GM18861 (cell line): ENCODE measurements around the gene ZPR1.
A peak's percentile ranks its signal among the peaks of the same experiment; 100 is the strongest.
"Not testable (repeated sequence)": the region's sequence is repeated elsewhere in the genome, so short reads cannot be mapped to it uniquely, and the experiment has no call there.

Source experiments
- ATAC-seq: cut with Tn5 transposase; IDR thresholded peaks from one replicate; pipeline ENCODE4 v1.9.1; 2021; ENCODE audit not compliant: unreplicated experiment

Gene ZPR1

GRCh38 chr11:116787786-116788486 lies at the start of gene ZPR1:
ZPR1 (minus strand) TSS chr11:116788023; CDS start chr11:116787990, 33 bp downstream.
- ATAC-seq: peak; percentile 66

DNA sequence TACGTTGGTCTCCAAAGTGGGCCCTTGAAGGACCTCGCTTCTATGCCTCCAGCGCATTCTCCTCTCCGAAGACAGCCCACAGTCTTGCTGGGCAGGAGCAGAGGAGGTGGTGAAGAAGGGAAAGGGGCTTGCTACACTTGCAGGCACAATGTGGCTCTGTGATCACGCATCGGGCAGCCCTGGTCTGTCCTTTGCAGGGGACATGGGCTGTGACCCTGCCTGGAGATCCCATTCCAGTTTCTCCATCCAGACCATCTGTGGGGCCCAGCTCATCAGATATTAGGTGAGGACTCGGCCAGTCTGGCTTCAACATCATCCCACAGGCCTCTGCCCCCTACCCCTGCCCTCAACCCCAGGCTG lies 48.8 kb upstream of the ZPR1 start:
- ATAC-seq: no peak

DNA sequence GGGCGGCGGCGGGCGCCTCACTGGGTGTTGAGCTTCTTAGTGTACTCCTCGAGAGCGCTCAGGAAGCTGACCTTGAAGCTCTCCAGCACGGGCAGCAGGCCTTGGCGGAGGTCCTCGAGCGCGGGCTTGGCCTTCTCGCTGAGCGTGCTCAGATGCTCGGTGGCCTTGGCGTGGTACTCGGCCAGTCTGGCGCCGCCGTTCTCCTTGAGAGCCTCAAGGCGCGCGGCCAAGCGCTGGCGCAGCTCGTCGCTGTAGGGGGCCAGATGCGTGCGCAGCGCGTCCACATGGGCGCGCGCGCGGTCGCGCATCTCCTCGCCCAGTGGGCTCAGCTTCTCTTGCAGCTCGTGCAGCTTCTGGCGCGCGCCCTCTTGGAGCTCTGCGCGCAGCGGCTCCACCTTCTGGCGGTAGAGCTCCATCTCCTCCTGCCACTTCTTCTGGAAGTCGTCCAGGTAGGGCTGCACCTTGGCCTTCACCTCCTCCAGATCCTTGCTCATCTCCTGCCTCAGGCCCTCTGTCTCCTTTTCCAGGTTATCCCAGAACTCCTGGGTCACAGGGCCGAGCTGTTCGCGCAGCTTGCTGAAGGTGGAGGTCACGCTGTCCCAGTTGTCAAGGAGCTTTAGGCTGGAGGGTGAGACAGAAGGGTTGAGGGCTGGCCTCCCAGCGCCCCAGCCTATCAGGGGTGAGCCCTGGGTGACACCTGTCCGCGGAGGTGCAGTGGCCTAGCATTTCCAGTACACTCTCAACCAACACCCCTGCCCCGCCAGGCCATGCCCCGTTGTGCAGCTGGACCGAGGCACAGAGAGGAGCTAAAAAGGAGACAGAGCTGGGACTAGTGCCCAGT lies 48.2 kb upstream of the ZPR1 start:
- peak; percentile 80 for ATAC-seq

- no peak for ATAC-seq
Observed at GRCh38 chr11:116835042-116835772, 47.4 kb upstream of the ZPR1 start.

DNA sequence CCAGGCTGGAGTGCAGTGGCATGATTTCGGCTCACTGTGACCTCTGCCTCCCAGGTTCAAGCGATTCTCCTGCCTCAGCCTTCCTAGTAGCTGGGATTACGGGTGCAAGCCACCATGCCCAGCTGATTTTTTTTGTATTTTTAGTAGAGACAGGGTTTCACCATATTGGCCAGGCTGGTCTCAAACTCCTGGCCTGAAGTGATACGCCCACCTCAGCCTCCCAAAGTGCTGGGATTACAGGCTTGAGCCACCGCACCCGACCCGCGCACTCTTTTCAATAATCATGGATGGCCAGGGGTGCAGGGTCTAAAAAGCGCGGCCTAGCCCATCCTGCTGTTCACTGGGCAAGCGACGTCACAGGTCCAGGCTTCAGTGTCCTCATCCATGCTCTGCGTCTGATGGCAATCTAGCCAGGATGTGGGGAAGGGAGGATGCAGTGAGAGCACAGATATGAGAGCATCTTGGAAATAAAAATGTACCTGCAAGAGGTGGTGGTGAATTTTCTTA lies 46.8 kb upstream of the ZPR1 start:
- not testable (repeated sequence) for ATAC-seq

GRCh38 chr11:116833816-116834534 lies 46.2 kb upstream of the ZPR1 start:
- no peak for ATAC-seq

DNA sequence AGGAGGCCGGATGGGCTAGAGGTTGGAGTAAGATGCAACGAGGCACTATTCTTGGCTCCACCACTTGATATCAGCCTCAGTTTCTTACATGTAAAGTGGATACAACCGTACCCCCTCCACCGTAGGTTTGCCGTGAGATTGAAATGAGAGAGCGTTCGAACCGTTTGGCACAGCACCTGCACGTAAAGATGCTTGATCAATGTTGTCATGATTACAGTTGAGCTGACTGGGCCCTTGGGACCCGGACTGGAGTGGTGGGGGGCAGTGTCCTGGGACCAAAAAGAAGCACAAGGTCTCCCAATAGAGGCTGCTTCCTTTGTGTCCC lies 45.6 kb upstream of the ZPR1 start:
- ATAC-seq: no peak

GRCh38 chr11:116832350-116833290 lies 44.8 kb upstream of the ZPR1 start:
- ATAC-seq: no peak

DNA sequence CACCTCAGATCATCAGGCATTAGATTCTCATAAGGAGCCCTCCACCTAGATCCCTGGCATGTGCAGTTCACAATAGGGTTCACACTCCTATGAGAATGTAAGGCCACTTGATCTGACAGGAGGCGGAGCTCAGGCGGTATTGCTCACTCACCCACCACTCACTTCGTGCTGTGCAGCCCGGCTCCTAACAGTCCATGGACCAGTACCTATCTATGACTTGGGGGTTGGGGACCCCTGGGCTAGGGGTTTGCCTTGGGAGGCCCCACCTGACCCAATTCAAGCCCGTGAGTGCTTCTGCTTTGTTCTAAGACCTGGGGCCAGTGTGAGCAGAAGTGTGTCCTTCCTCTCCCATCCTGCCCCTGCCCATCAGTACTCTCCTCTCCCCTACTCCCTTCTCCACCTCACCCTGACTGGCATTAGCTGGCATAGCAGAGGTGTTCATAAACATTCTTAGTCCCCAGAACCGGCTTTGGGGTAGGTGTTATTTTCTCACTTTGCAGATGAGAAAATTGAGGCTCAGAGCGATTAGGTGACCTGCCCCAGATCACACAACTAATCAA lies 44.0 kb upstream of the ZPR1 start:
- ATAC-seq: no peak

DNA sequence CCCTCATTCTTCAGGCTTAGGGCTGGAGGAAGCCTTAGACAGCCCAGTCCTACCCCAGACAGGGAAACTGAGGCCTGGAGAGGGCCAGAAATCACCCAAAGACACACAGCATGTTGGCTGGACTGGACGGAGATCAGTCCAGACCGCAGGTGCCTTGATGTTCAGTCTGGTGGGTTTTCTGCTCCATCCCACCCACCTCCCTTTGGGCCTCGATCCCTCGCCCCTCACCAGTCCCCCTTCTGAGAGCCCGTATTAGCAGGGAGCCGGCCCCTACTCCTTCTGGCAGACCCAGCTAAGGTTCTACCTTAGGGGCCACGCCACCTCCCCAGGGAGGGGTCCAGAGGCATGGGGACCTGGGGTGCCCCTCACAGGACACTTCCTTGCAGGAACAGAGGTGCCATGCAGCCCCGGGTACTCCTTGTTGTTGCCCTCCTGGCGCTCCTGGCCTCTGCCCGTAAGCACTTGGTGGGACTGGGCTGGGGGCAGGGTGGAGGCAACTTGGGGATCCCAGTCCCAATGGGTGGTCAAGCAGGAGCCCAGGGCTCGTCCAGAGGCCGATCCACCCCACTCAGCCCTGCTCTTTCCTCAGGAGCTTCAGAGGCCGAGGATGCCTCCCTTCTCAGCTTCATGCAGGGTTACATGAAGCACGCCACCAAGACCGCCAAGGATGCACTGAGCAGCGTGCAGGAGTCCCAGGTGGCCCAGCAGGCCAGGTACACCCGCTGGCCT lies 42.5 kb upstream of the ZPR1 start:
- ATAC-seq: no peak

DNA sequence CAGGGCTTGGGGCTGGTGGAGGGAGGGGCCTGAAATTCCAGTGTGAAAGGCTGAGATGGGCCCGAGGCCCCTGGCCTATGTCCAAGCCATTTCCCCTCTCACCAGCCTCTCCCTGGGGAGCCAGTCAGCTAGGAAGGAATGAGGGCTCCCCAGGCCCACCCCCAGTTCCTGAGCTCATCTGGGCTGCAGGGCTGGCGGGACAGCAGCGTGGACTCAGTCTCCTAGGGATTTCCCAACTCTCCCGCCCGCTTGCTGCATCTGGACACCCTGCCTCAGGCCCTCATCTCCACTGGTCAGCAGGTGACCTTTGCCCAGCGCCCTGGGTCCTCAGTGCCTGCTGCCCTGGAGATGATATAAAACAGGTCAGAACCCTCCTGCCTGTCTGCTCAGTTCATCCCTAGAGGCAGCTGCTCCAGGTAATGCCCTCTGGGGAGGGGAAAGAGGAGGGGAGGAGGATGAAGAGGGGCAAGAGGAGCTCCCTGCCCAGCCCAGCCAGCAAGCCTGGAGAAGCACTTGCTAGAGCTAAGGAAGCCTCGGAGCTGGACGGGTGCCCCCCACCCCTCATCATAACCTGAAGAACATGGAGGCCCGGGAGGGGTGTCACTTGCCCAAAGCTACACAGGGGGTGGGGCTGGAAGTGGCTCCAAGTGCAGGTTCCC lies 41.8 kb upstream of the ZPR1 start, which contains the start of gene APOC3:
Gene APOC3 (plus strand): TSS at position 383 of the 659 bp plus-strand sequence. CDS start 676 bp downstream, outside the sequence.
- no peak for ATAC-seq

DNA sequence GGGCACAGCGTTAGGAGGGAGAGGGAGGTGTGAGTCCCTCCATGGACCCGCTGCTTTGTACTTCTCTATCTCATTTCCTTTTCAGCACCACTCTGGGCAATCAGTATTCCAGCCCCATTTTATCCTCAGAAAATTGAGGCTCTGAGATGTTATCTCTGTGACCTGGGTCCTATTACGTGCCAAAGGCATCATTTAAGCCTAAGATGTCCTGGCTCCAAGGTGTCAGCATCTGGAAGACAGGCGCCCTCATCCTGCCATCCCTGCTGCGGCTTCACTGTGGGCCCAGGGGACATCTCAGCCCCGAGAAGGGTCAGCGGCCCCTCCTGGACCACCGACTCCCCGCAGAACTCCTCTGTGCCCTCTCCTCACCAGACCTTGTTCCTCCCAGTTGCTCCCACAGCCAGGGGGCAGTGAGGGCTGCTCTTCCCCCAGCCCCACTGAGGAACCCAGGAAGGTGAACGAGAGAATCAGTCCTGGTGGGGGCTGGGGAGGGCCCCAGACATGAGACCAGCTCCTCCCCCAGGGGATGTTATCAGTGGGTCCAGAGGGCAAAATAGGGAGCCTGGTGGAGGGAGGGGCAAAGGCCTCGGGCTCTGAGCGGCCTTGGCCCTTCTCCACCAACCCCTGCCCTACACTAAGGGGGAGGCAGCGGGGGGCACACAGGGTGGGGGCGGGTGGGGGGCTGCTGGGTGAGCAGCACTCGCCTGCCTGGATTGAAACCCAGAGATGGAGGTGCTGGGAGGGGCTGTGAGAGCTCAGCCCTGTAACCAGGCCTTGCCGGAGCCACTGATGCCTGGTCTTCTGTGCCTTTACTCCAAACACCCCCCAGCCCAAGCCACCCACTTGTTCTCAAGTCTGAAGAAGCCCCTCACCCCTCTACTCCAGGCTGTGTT lies 41.1 kb upstream of the ZPR1 start:
- no peak for ATAC-seq

- ATAC-seq: no peak
Observed at GRCh38 chr11:116827461-116827860, 39.6 kb upstream of the ZPR1 start.

DNA sequence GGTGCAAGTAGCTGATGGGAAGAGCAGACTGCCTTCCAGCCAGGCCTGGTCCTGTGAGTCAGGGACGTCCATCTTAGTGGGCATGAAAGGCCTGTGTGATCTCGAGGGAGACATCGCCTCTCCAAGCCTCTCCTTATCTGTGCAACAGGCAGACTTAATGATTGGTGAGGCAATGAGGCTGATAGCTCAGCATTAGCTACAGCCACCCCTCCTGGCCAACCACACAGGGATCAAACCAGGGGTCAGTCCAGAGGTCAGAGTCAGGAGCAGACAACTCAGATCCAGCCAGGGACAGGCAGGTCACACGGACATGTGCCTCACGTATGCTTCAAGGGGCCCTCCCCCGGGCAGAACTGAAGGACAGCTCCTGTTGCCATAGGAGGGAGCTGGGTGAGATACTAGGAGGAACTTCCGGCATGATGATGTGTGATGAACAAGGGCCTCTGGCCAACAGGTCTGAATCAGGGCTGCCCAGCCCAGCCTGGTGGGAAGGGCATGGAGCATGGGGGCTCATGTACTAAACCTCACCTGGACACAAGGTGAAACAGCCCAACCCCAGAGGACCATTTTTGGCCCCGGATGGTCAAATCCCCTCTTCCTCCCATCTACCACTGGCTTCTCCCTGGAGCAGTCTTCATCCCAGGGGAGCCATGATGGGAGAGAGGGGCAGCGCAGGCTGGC lies 39.1 kb upstream of the ZPR1 start:
- ATAC-seq: no peak

DNA sequence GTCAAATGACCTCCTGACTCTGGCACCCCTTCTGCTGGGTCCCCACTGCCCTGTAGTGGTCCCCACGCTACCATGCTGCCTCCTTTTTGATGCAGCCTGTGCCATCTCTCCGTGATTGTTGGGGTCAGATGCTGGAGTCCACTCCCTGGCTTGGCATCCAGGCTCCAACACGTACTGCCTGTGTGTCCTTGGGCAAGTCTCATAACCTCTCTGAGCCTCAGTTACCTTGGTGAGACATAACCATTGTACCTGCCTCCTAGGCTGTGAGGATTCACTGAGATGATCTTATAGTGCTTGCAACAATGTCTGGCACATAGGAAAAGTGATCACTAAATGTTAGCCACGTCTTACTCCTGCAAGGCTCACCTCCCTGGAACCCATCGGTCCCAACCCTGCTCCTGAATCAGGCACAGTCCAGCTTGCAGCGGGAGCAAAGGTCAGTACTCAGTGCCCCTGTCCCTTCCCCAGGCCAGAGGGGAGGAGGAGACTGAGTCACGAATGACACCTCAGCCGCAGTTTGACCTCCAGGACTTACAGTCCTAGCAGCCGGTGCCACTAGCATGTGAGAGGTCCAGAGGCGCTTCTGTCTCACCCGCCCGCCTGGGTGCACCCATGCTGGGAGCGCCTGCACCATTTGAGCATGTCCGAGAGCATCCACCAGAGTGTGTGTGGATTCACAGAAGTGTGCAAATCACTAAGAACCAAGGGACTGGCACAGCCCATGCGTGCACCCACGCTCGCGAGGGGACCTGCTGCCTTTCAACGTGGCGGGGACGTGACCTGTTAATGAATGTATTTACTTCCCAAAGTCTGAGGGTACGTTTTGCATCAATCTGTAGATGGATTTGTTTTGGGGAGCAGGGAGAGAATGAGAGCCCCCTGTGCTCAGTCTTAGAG lies 38.3 kb upstream of the ZPR1 start:
- ATAC-seq: no peak

- ATAC-seq: no peak
Observed at GRCh38 chr11:116825434-116825833, 37.6 kb upstream of the ZPR1 start.
